ENCODE measurements around the gene MDFIC. TPM values are rescaled to one million over a fixed set of nuclear protein-coding genes. Genes with fewer than 3 reads are reported as not detected.

The MDFIC gene
- total RNA-seq = 10 to 100 TPM; 33.0 to 58.1 (median 51.1) TPM
- polyA plus RNA-seq = 1 to 10 TPM; 4.4 to 8.3 (median 6.6) TPM

- WGBS, 2 donors = 1 to 2% methylated on average over 55 of the region's 55 CpGs
- Histone ChIP-seq H3K27me3 (no peaks in the 10 kb centered on the region), H3K4me3 (peak within 1 kb of the TSS; percentile 75 to 89 (median 84)), H3K9me3 (no peaks in the 10 kb centered on the region), H3K27ac (peak within 1 kb of the TSS; percentile 84 to 93 (median 88)), H3K36me3 (no peaks in the 10 kb centered on the region), H3K4me1 (peaks cover 0 to 38% (median 32%) of the 10 kb centered on the region in 4 donors)
- no peak for TF ChIP-seq EP300 (IDR thresholded peaks at IDR 0.05)
- TF ChIP-seq, protein P1, sequence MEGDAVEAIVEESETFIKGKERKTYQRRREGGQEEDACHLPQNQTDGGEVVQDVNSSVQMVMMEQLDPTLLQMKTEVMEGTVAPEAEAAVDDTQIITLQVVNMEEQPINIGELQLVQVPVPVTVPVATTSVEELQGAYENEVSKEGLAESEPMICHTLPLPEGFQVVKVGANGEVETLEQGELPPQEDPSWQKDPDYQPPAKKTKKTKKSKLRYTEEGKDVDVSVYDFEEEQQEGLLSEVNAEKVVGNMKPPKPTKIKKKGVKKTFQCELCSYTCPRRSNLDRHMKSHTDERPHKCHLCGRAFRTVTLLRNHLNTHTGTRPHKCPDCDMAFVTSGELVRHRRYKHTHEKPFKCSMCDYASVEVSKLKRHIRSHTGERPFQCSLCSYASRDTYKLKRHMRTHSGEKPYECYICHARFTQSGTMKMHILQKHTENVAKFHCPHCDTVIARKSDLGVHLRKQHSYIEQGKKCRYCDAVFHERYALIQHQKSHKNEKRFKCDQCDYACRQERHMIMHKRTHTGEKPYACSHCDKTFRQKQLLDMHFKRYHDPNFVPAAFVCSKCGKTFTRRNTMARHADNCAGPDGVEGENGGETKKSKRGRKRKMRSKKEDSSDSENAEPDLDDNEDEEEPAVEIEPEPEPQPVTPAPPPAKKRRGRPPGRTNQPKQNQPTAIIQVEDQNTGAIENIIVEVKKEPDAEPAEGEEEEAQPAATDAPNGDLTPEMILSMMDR (IDR thresholded peaks at IDR 0.05) = no peak
- peak; percentile 14 to 33 for TF ChIP-seq POLR2A (IDR thresholded peaks at IDR 0.05)
- peak in 3 of 4 donors; percentile 30 to 58 (median 38) for TF ChIP-seq POLR2AphosphoS5 (IDR thresholded peaks at IDR 0.05)
- DNase-seq = peak; percentile 72
- intact Hi-C loops (cut with DNase I) = loop anchor here (5.0 to 10.0 kb wide), 4 partner anchors 85 to 835 kb away; no protein-coding TSS in a partner anchor
Measured at GRCh38 chr7:114922026-114922651, at the start of gene MDFIC. MDFIC (plus strand) TSS chr7:114922094; CDS start chr7:114923034, 940 bp downstream.

GRCh38 chr7:114874170-114874569 lies 47.7 kb upstream of the MDFIC start:
- TF ChIP-seq EP300 (IDR thresholded peaks at IDR 0.05) (no peak), POLR2A (IDR thresholded peaks at IDR 0.05) (no peak), POLR2AphosphoS5 (IDR thresholded peaks at IDR 0.05) (no peak)
- TF ChIP-seq, protein P1 (IDR thresholded peaks at IDR 0.05) = no peak
- H3K4me3 ChIP-seq = no peak overlapping the region
- H3K27ac ChIP-seq = peak overlapping the region in 1 of 4 donors; percentile 25
- intact Hi-C loops (cut with DNase I) = no loop called here
- no peaks in the 10 kb centered on the region for H3K36me3 ChIP-seq
- peaks cover 0 to 20% (median 5%) of the 10 kb centered on the region in 4 donors for H3K4me1 ChIP-seq
- peaks cover 0 to 3% (median 0%) of the 10 kb centered on the region in 4 donors for H3K9me3 ChIP-seq
- H3K27me3 ChIP-seq = no peaks in the 10 kb centered on the region
- 36 to 75% methylated on average over 1 of the region's 1 CpG for WGBS, 2 donors
- no peak for DNase-seq

DNA sequence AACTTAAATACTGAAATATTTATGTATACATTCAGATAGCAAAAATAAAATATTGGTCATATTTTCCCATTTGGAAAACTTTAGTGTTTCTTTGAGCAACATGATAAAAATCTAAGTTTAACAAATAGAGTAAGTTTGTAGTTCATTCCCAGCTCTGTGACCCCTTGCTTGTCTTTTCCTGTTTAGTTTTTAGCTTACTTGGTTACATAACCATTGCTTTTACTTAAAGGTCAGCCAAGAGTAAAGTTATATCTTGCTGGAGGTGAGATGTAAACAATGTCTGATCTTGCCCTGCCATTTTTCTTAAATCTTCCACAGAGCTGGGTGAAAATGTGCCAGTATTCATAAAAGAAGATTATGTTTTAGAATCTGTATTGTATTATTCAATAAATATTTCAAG lies 46.7 kb upstream of the MDFIC start:
- H3K27me3 ChIP-seq = no peaks in the 10 kb centered on the region
- H3K27ac ChIP-seq = no peak overlapping the region
- H3K4me3 ChIP-seq = no peak overlapping the region
- peaks cover 0 to 3% (median 0%) of the 10 kb centered on the region in 4 donors for H3K9me3 ChIP-seq
- peaks cover 0 to 20% (median 5%) of the 10 kb centered on the region in 4 donors for H3K4me1 ChIP-seq
- H3K36me3 ChIP-seq = no peaks in the 10 kb centered on the region
- intact Hi-C loops (cut with DNase I) = no loop called here
- DNase-seq = no peak
- TF ChIP-seq EP300 (IDR thresholded peaks at IDR 0.05) (no peak), POLR2A (IDR thresholded peaks at IDR 0.05) (no peak), POLR2AphosphoS5 (IDR thresholded peaks at IDR 0.05) (no peak)
- TF ChIP-seq, protein P1 (IDR thresholded peaks at IDR 0.05) = no peak

DNA sequence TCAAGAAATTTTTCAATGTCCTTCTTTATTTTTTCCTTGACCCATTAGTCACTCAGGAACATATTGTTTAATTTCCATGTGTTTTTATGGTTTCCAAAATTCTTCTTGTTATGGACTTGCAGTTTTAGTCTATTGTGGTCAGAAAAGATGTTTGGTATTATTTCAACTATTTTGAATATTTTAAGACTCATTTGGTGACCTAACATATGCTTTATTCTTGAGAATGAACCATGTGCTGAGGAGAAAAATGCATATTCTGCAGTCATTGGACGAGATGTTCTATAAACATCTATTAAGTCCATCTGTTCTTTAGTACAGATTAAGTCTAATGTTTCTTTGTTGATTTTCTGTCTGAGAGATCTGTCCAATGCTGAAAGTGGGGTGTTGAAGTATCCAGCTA lies 42.3 kb upstream of the MDFIC start:
- H3K4me3 ChIP-seq = no peak overlapping the region
- no peaks in the 10 kb centered on the region for H3K27me3 ChIP-seq
- no peak for TF ChIP-seq POLR2A (IDR thresholded peaks at IDR 0.05)
- TF ChIP-seq EP300 (IDR thresholded peaks at IDR 0.05) = no peak
- TF ChIP-seq, protein P1 (IDR thresholded peaks at IDR 0.05) = no peak
- no peak for TF ChIP-seq POLR2AphosphoS5 (IDR thresholded peaks at IDR 0.05)
- H3K36me3 ChIP-seq = no peaks in the 10 kb centered on the region
- peaks cover 0 to 3% (median 0%) of the 10 kb centered on the region in 4 donors for H3K9me3 ChIP-seq
- 72% methylated on average over 1 of the region's 1 CpG for WGBS, 2 donors
- H3K27ac ChIP-seq = no peak overlapping the region
- intact Hi-C loops (cut with DNase I) = no loop called here
- peaks cover 0 to 16% (median 2%) of the 10 kb centered on the region in 4 donors for H3K4me1 ChIP-seq
- no peak for DNase-seq

Data from sigmoid colon (tissue), 7 donors.